ENCODE results near the gene FRMD4A. TPM values are rescaled to one million over a fixed set of nuclear protein-coding genes. Genes with fewer than 3 reads are reported as not detected.

FRMD4A gene
- total RNA-seq, 5 donors from 2014 or later (not counting 1 experiment from before 2014, with no cell fraction given), result 1.3 to 1.8 (median 1.4) TPM

DNA sequence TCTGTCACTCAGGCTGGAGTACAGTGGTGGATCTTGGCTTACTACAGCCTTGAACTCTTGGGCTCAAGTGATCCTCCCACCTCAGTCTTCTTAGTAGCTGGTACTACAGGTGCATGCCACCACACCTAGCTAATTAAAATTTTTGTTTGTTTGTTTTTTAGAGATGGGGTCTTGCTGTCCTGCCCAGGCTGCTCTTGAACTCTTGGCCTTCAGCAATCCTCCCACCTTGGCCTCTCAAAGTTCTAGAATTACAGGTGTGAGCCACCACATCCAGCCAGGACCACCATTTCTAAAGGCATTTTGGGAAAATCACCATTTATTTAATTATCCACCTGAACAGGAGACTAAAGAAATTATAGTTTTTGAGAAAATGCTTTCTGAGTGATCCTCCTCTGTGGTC, 491.7 kb downstream of the FRMD4A start:
- Mint-ChIP-seq H3K27me3 (no peaks in the 10 kb centered on the region), H3K4me1 (no peaks in the 10 kb centered on the region), H3K27ac (no peak overlapping the region), H3K4me3 (no peak overlapping the region), H3K9me3 (peaks cover 0 to 8% (median 0%) of the 10 kb centered on the region in 3 donors), H3K36me3 (no peaks in the 10 kb centered on the region)
- Histone ChIP-seq H3K4me3 (ENCODE audit: control insufficient read depth in 1 of 2, extremely low read depth in 1 of 2, low read length in 1 of 2) (no peak overlapping the region), H3K36me3 (ENCODE audit: control insufficient read depth in 2 of 2, extremely low read depth in 1 of 2, insufficient read depth in 1 of 2, low read length in 1 of 2) (peaks cover 0 to 3% of the 10 kb centered on the region in 2 donors), H3K4me1 (ENCODE audit: control insufficient read depth in 1 of 2, extremely low read depth in 1 of 2, insufficient read depth in 2 of 2, low read length in 2 of 2) (no peaks in the 10 kb centered on the region), H3K27ac (ENCODE audit: low read length) (no peak overlapping the region), H3K27me3 (replicated peaks in 1 of 2; ENCODE audit: control insufficient read depth in 2 of 2, extremely low read depth in 1 of 2, insufficient read depth in 2 of 2, low read length in 1 of 2) (no peaks in the 10 kb centered on the region), H3K9me3 (no peaks in the 10 kb centered on the region)
- POLR2A ChIA-PET, result no interaction called here
- CTCF ChIA-PET, result interaction anchor here in 1 of 2 donors (0.7 kb wide), 1 partner anchor 36 kb away, joined by 6 read pairs; no protein-coding TSS in a partner anchor
- no peak for ATAC-seq (replicated peaks in 1 of 4)
- DNase-seq, result no peak

GRCh38 chr10:13837966-13838365, 492.8 kb downstream of the FRMD4A start:
- POLR2A ChIA-PET, result no interaction called here
- Mint-ChIP-seq H3K9me3 (peaks cover 0 to 8% (median 0%) of the 10 kb centered on the region in 3 donors), H3K4me1 (no peaks in the 10 kb centered on the region), H3K4me3 (no peak overlapping the region), H3K36me3 (no peaks in the 10 kb centered on the region), H3K27me3 (no peaks in the 10 kb centered on the region), H3K27ac (no peak overlapping the region)
- no peak overlapping the region for H3K4me3 ChIP-seq (ENCODE audit: control insufficient read depth in 1 of 2, extremely low read depth in 1 of 2, low read length in 1 of 2)
- ATAC-seq (replicated peaks in 1 of 4), result no peak
- no CpG with 5 or more reads among the region's 3 CpGs for WGBS (ENCODE audit: insufficient coverage)
- CTCF ChIA-PET, result no interaction called here
- peaks cover 0 to 3% of the 10 kb centered on the region in 2 donors for H3K36me3 ChIP-seq (ENCODE audit: control insufficient read depth in 2 of 2, extremely low read depth in 1 of 2, insufficient read depth in 1 of 2, low read length in 1 of 2)
- H3K27me3 ChIP-seq (replicated peaks in 1 of 2; ENCODE audit: control insufficient read depth in 2 of 2, extremely low read depth in 1 of 2, insufficient read depth in 2 of 2, low read length in 1 of 2), result no peaks in the 10 kb centered on the region
- H3K9me3 ChIP-seq, result no peaks in the 10 kb centered on the region
- no peaks in the 10 kb centered on the region for H3K4me1 ChIP-seq (ENCODE audit: control insufficient read depth in 1 of 2, extremely low read depth in 1 of 2, insufficient read depth in 2 of 2, low read length in 2 of 2)
- DNase-seq, result no peak
- no peak overlapping the region for H3K27ac ChIP-seq (ENCODE audit: low read length)

DNA sequence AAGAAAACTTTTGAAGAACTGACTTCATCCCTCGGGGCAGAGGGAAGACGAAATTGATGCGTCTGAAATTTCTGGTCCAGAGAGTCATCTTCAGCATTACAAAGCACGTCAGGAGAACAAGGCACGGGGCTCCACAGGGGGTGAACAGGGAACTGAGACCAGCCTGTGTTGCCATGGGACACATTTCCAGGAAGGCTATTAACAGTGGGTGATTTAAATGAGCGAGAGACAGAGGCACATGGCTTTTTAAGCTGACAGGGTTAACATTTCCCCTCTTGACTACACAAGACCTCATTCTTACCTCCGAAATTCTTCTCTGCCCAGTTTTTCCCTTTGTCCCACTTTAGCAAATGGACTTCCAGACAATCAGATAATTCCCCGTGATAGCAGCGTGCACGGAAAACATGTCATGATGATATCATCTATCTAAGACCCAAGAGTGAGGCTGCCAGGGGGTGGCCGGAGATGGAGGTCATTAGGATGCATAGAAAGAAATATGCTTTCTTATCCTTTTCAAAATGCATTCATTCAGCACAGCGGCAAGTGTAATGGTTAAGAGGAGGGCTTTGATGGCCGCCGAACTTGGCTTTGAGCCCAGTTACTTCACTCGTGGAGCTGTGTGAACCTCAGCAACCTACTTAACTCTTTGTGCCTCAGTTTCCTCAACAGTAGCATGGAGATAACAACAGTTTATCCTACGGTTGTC, 496.0 kb downstream of the FRMD4A start:
- Histone ChIP-seq H3K36me3 (ENCODE audit: control insufficient read depth in 2 of 2, extremely low read depth in 1 of 2, insufficient read depth in 1 of 2, low read length in 1 of 2) (no peaks in the 10 kb centered on the region), H3K9me3 (no peaks in the 10 kb centered on the region), H3K4me3 (ENCODE audit: control insufficient read depth in 1 of 2, extremely low read depth in 1 of 2, low read length in 1 of 2) (no peak overlapping the region), H3K4me1 (ENCODE audit: control insufficient read depth in 1 of 2, extremely low read depth in 1 of 2, insufficient read depth in 2 of 2, low read length in 2 of 2) (no peaks in the 10 kb centered on the region), H3K27ac (ENCODE audit: low read length) (no peak overlapping the region), H3K27me3 (replicated peaks in 1 of 2; ENCODE audit: control insufficient read depth in 2 of 2, extremely low read depth in 1 of 2, insufficient read depth in 2 of 2, low read length in 1 of 2) (no peaks in the 10 kb centered on the region)
- Mint-ChIP-seq H3K36me3 (no peaks in the 10 kb centered on the region), H3K4me3 (no peak overlapping the region), H3K9me3 (no peaks in the 10 kb centered on the region), H3K27ac (no peak overlapping the region), H3K27me3 (peaks cover 0 to 3% of the 10 kb centered on the region in 2 donors), H3K4me1 (peaks cover 6 to 12% (median 7%) of the 10 kb centered on the region in 3 donors)
- no peak for DNase-seq
- ChIA-PET CTCF (no interaction called here), POLR2A (no interaction called here)
- 68% methylated on average over 6 of the region's 16 CpGs for WGBS (ENCODE audit: insufficient coverage)
- ATAC-seq (replicated peaks in 1 of 4), result no peak

DNA sequence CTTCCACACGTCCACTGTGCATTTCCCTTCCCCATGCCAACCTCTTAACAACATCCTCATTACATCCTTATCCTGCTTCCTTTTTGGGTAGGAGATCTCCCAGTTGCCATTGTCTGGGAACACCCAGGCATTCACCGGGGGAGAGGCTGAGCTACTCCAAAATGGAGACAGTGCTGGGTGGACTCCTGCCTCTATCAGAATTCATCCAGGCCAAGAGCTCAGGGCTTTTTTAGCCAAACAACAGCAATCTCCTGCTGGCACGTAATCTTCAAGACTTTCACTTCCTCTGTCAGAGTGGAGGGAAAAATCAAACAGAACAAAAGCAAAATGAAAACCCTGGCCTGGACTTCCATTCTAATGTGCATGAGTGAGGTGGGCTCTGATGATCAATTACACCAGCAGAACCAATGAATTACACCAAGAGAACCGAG, 499.0 kb downstream of the FRMD4A start:
- Histone ChIP-seq H3K9me3 (no peaks in the 10 kb centered on the region), H3K4me3 (ENCODE audit: control insufficient read depth in 1 of 2, extremely low read depth in 1 of 2, low read length in 1 of 2) (no peak overlapping the region), H3K4me1 (ENCODE audit: control insufficient read depth in 1 of 2, extremely low read depth in 1 of 2, insufficient read depth in 2 of 2, low read length in 2 of 2) (no peaks in the 10 kb centered on the region), H3K27me3 (replicated peaks in 1 of 2; ENCODE audit: control insufficient read depth in 2 of 2, extremely low read depth in 1 of 2, insufficient read depth in 2 of 2, low read length in 1 of 2) (no peaks in the 10 kb centered on the region), H3K36me3 (ENCODE audit: control insufficient read depth in 2 of 2, extremely low read depth in 1 of 2, insufficient read depth in 1 of 2, low read length in 1 of 2) (no peaks in the 10 kb centered on the region), H3K27ac (ENCODE audit: low read length) (no peak overlapping the region)
- CTCF ChIA-PET, result no interaction called here
- no peaks in the 10 kb centered on the region for H3K9me3 Mint-ChIP-seq
- ATAC-seq (replicated peaks in 1 of 4) (no peak), DNase-seq (no peak)
- POLR2A ChIA-PET, result no interaction called here
- peaks cover 0 to 3% of the 10 kb centered on the region in 2 donors for H3K27me3 Mint-ChIP-seq
- H3K4me3 Mint-ChIP-seq, result no peak overlapping the region
- WGBS (ENCODE audit: insufficient coverage), result 29% methylated on average over 1 of the region's 4 CpGs
- H3K27ac Mint-ChIP-seq, result no peak overlapping the region
- H3K4me1 Mint-ChIP-seq, result peaks cover 6 to 12% (median 7%) of the 10 kb centered on the region in 3 donors
- H3K36me3 Mint-ChIP-seq, result no peaks in the 10 kb centered on the region

DNA sequence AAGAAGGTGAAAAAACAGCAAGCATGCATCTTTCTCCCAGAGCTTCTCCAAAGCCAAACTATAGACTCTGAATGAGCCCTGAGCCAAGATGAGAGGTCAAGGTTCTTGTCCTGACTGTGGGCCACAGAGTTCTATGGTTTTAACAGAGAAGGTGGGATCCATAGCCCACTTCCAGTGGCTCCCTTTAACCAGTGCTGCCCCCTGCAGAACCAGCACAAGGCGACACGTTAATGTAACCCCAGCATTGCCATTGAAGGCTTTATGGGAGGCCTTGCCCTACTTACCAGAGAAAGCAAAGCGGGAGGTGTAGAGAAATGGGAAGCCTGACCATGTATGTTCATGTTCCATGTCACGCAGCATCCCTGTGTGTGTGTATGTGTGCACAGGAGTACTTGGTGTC, 500.3 kb downstream of the FRMD4A start:
- no peaks in the 10 kb centered on the region for H3K36me3 ChIP-seq (ENCODE audit: control insufficient read depth in 2 of 2, extremely low read depth in 1 of 2, insufficient read depth in 1 of 2, low read length in 1 of 2)
- Mint-ChIP-seq H3K36me3 (no peaks in the 10 kb centered on the region), H3K9me3 (no peaks in the 10 kb centered on the region), H3K27ac (no peak overlapping the region), H3K4me1 (peaks cover 6 to 12% (median 7%) of the 10 kb centered on the region in 3 donors), H3K4me3 (no peak overlapping the region), H3K27me3 (peaks cover 0 to 3% of the 10 kb centered on the region in 2 donors)
- no peak overlapping the region for H3K27ac ChIP-seq (ENCODE audit: low read length)
- CTCF ChIA-PET, result no interaction called here
- H3K27me3 ChIP-seq (replicated peaks in 1 of 2; ENCODE audit: control insufficient read depth in 2 of 2, extremely low read depth in 1 of 2, insufficient read depth in 2 of 2, low read length in 1 of 2), result no peaks in the 10 kb centered on the region
- H3K4me1 ChIP-seq (ENCODE audit: control insufficient read depth in 1 of 2, extremely low read depth in 1 of 2, insufficient read depth in 2 of 2, low read length in 2 of 2), result no peaks in the 10 kb centered on the region
- POLR2A ChIA-PET, result no interaction called here
- no peak for ATAC-seq (replicated peaks in 1 of 4)
- H3K4me3 ChIP-seq (ENCODE audit: control insufficient read depth in 1 of 2, extremely low read depth in 1 of 2, low read length in 1 of 2), result no peak overlapping the region
- WGBS (ENCODE audit: insufficient coverage), result 100% methylated on average over 3 of the region's 4 CpGs
- no peak for DNase-seq
- no peaks in the 10 kb centered on the region for H3K9me3 ChIP-seq

DNA sequence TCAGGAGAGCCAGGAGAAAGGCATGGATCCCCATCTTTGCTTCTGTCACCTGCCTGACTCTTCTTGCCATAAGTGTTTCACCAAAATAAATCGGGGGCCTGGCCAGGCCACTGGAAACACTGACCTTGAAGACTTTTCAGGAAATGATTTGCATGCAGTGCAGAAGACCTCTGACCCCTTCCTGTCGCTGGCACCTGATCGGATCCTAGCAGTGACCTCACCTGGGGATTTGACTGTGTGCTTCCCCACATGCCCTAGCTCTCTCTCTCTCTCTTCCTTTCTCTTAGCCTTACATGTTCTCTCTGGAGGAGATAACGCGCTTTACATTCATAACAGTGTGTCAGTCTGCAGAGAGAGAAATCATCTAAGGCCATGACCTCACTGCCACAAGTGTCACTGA, 500.9 kb downstream of the FRMD4A start:
- H3K36me3 Mint-ChIP-seq, result no peaks in the 10 kb centered on the region
- DNase-seq (no peak), ATAC-seq (replicated peaks in 1 of 4) (no peak)
- H3K4me1 Mint-ChIP-seq, result peaks cover 6 to 12% (median 7%) of the 10 kb centered on the region in 3 donors
- CTCF ChIA-PET, result no interaction called here
- peaks cover 0 to 3% of the 10 kb centered on the region in 2 donors for H3K27me3 Mint-ChIP-seq
- Histone ChIP-seq H3K27me3 (replicated peaks in 1 of 2; ENCODE audit: control insufficient read depth in 2 of 2, extremely low read depth in 1 of 2, insufficient read depth in 2 of 2, low read length in 1 of 2) (no peaks in the 10 kb centered on the region), H3K36me3 (ENCODE audit: control insufficient read depth in 2 of 2, extremely low read depth in 1 of 2, insufficient read depth in 1 of 2, low read length in 1 of 2) (no peaks in the 10 kb centered on the region), H3K27ac (ENCODE audit: low read length) (no peak overlapping the region), H3K4me3 (ENCODE audit: control insufficient read depth in 1 of 2, extremely low read depth in 1 of 2, low read length in 1 of 2) (no peak overlapping the region), H3K4me1 (ENCODE audit: control insufficient read depth in 1 of 2, extremely low read depth in 1 of 2, insufficient read depth in 2 of 2, low read length in 2 of 2) (no peaks in the 10 kb centered on the region), H3K9me3 (no peaks in the 10 kb centered on the region)
- H3K9me3 Mint-ChIP-seq, result no peaks in the 10 kb centered on the region
- POLR2A ChIA-PET, result interaction anchor here in 1 of 2 donors (0.5 to 0.6 kb wide), 2 partner anchors 9 to 292 kb away, joined by 3 to 4 read pairs; no protein-coding TSS in a partner anchor
- no peak overlapping the region for H3K4me3 Mint-ChIP-seq
- H3K27ac Mint-ChIP-seq, result no peak overlapping the region
- WGBS (ENCODE audit: insufficient coverage), result 100% methylated on average over 3 of the region's 5 CpGs
